ENCODE results near the gene VWDE. TPM values are rescaled to one million over a fixed set of nuclear protein-coding genes. Genes with fewer than 3 reads are reported as not detected.

VWDE gene
- total RNA-seq, 1 experiment from 2014 or later, result 13.7 TPM

- H3K36me3 ChIP-seq (ENCODE audit: control insufficient read depth in 1 of 2, insufficient read depth in 2 of 2, low read length in 2 of 2), result no peaks in the 10 kb centered on the region
- TF ChIP-seq ZFX (IDR thresholded peaks at IDR 0.05) (no peak), SP1 (IDR thresholded peaks at IDR 0.05; ENCODE audit: low read depth) (no peak), TCF7L2 (IDR thresholded peaks at IDR 0.05; ENCODE audit: borderline replicate concordance, extremely low read depth, insufficient read depth, insufficient read length) (no peak), SRF (IDR thresholded peaks at IDR 0.05; ENCODE audit: low read depth) (no peak), POLR2AphosphoS5 (IDR thresholded peaks at IDR 0.05; ENCODE audit: low read depth, low read length) (no peak), CEBPB (IDR thresholded peaks at IDR 0.05; ENCODE audit: low read depth) (no peak), CBX3 (IDR thresholded peaks at IDR 0.05; ENCODE audit: low read depth) (no peak), ZNF274 (IDR thresholded peaks at IDR 0.05; ENCODE audit: low read depth, low read length) (no peak), YY1 (IDR thresholded peaks at IDR 0.05; ENCODE audit: extremely low read depth, insufficient replicate concordance, low read depth, low read length) (no peak), ELF1 (IDR thresholded peaks at IDR 0.05; ENCODE audit: borderline replicate concordance, low read depth) (no peak), MAX (IDR thresholded peaks at IDR 0.05) (no peak), JUND (IDR thresholded peaks at IDR 0.05) (no peak), ATF3 (IDR thresholded peaks at IDR 0.05) (no peak), SIN3A (IDR thresholded peaks at IDR 0.05; ENCODE audit: low read depth) (no peak), EZH2 (IDR thresholded peaks at IDR 0.05) (no peak), ZBTB33 (IDR thresholded peaks at IDR 0.05; ENCODE audit: extremely low read depth, insufficient replicate concordance, low read length) (no peak), POLR2A (IDR thresholded peaks at IDR 0.05; ENCODE audit: borderline replicate concordance, extremely low read depth, insufficient read depth, insufficient read length) (no peak), FOSL1 (IDR thresholded peaks at IDR 0.05; ENCODE audit: low read depth) (no peak), RAD21 (IDR thresholded peaks at IDR 0.05; ENCODE audit: low read depth) (no peak)
- H3K4me2 ChIP-seq (ENCODE audit: low read length), result no peak overlapping the region
- no TSS peak for BruUV-seq (replicated peaks)
- RAD21 ChIA-PET (ENCODE audit: low non-redundant PET in 1 of 2, low total read pairs in 2 of 2, uncharacterized antibody in 2 of 2, unreplicated experiment in 2 of 2), result no interaction called here
- H3K27me3 ChIP-seq (ENCODE audit: insufficient read depth, low read length), result no peaks in the 10 kb centered on the region
- POLR2A ChIA-PET, result no interaction called here
- H3K4me3 ChIP-seq (replicated peaks in 1 of 2; ENCODE audit: low read depth in 1 of 2, low read length in 2 of 2), result no peak overlapping the region
- H3K9ac ChIP-seq (ENCODE audit: low read length), result no peak overlapping the region
- no peak for ATAC-seq
- no peak overlapping the region for H3K27ac ChIP-seq (ENCODE audit: low read depth, low read length)
- no peak overlapping the region for H2AFZ ChIP-seq (ENCODE audit: low read depth, low read length, poor library complexity, severe bottlenecking)
- no peak for DNase-seq (ENCODE audit: low read depth, low spot score)
- H3K79me2 ChIP-seq (ENCODE audit: insufficient read depth, low read length), result no peaks in the 10 kb centered on the region
- CTCF ChIA-PET, result no interaction called here
- H3K4me1 ChIP-seq (ENCODE audit: control insufficient read depth in 1 of 2, insufficient read depth in 2 of 2, low read length in 2 of 2), result peaks cover 0 to 8% of the 10 kb centered on the region in 2 experiments; a peak in 1 of 4 replicates
- H4K20me1 ChIP-seq (ENCODE audit: insufficient read depth), result no peaks in the 10 kb centered on the region
- intact Hi-C loops (cut with micrococcal nuclease), result no loop called here
- H3K9me3 ChIP-seq (ENCODE audit: control insufficient read depth in 1 of 2, insufficient read depth in 1 of 2, low read depth in 1 of 2, low read length in 2 of 2), result no peaks in the 10 kb centered on the region
- peaks cover 2% of the 10 kb centered on the region; the same call in 1 of the 2 replicates for H3K9me2 ChIP-seq (ENCODE audit: insufficient read depth)
Observed at GRCh38 chr7:12418452-12418851, 14.8 kb upstream of the VWDE start.
